HG03432 (cell line): ENCODE measurements around the gene ARL6.

ENCODE experiments used
- ATAC-seq: cut with Tn5 transposase; IDR thresholded peaks from one replicate; pipeline ENCODE4 v1.9.1; 2021; ENCODE audit warnings: mild to moderate bottlenecking, moderate library complexity; ENCODE audit not compliant: unreplicated experiment

ARL6 gene

GRCh38 chr3:97764407-97765238, at the start of gene ARL6:
TSS of gene ARL6 (plus strand) at chr3:97764758. CDS start at chr3:97768108, 3,350 bp downstream.
- ATAC-seq = peak; percentile 96

- ATAC-seq = peak; percentile 97
Observed at GRCh38 chr3:97719156-97719821, 45.3 kb upstream of the ARL6 start.

- no peak for ATAC-seq
Observed at GRCh38 chr3:97720417-97720816, 44.1 kb upstream of the ARL6 start.

GRCh38 chr3:97721446-97721845, 43.1 kb upstream of the ARL6 start:
- ATAC-seq = no peak

GRCh38 chr3:97736928-97737327, 27.6 kb upstream of the ARL6 start:
- ATAC-seq = no peak

- no peak for ATAC-seq
Observed at GRCh38 chr3:97738761-97739160, 25.8 kb upstream of the ARL6 start.

GRCh38 chr3:97742036-97742435, 22.5 kb upstream of the ARL6 start:
- no peak for ATAC-seq

- no peak for ATAC-seq
Observed at GRCh38 chr3:97744289-97744688, 20.3 kb upstream of the ARL6 start.

GRCh38 chr3:97763586-97764406, 762 bp upstream of the ARL6 start:
- ATAC-seq = no peak

- ATAC-seq = no peak
Observed at GRCh38 chr3:97765336-97765735, 778 bp downstream of the ARL6 start.

- ATAC-seq = no peak
Observed at GRCh38 chr3:97772926-97773325, 8.4 kb downstream of the ARL6 start.

- no peak for ATAC-seq
Observed at GRCh38 chr3:97778152-97778551, 13.6 kb downstream of the ARL6 start.

- ATAC-seq = peak; percentile 80
Observed at GRCh38 chr3:97793420-97794019, 29.0 kb downstream of the ARL6 start.

GRCh38 chr3:97795951-97796350, 31.4 kb downstream of the ARL6 start:
- ATAC-seq = no peak

GRCh38 chr3:97804471-97804870, 39.9 kb downstream of the ARL6 start:
- no peak for ATAC-seq

- ATAC-seq = no peak
Observed at GRCh38 chr3:97810779-97811390, 46.3 kb downstream of the ARL6 start.

- ATAC-seq = peak; percentile 59
Observed at GRCh38 chr3:97815149-97815917, 50.8 kb downstream of the ARL6 start.

- ATAC-seq = no peak
Observed at GRCh38 chr3:97816811-97817210, 52.3 kb downstream of the ARL6 start.

- no peak for ATAC-seq
Observed at GRCh38 chr3:97817965-97818364, 53.4 kb downstream of the ARL6 start.

GRCh38 chr3:97820780-97821179, 56.2 kb downstream of the ARL6 start:
- no peak for ATAC-seq
